ENCODE data around the gene C12orf43. TPM values are rescaled to one million over a fixed set of nuclear protein-coding genes. Genes with fewer than 3 reads are reported as not detected.
"Not testable (repeated sequence)": the region's sequence is repeated elsewhere in the genome, so short reads cannot be mapped to it uniquely, and the experiment has no call there.

Gene C12orf43, protein sequence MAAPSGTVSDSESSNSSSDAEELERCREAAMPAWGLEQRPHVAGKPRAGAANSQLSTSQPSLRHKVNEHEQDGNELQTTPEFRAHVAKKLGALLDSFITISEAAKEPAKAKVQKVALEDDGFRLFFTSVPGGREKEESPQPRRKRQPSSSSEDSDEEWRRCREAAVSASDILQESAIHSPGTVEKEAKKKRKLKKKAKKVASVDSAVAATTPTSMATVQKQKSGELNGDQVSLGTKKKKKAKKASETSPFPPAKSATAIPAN
- 18.7 TPM for polyA plus RNA-seq (2012; ENCODE audit: insufficient read depth, insufficient read length)

DNA sequence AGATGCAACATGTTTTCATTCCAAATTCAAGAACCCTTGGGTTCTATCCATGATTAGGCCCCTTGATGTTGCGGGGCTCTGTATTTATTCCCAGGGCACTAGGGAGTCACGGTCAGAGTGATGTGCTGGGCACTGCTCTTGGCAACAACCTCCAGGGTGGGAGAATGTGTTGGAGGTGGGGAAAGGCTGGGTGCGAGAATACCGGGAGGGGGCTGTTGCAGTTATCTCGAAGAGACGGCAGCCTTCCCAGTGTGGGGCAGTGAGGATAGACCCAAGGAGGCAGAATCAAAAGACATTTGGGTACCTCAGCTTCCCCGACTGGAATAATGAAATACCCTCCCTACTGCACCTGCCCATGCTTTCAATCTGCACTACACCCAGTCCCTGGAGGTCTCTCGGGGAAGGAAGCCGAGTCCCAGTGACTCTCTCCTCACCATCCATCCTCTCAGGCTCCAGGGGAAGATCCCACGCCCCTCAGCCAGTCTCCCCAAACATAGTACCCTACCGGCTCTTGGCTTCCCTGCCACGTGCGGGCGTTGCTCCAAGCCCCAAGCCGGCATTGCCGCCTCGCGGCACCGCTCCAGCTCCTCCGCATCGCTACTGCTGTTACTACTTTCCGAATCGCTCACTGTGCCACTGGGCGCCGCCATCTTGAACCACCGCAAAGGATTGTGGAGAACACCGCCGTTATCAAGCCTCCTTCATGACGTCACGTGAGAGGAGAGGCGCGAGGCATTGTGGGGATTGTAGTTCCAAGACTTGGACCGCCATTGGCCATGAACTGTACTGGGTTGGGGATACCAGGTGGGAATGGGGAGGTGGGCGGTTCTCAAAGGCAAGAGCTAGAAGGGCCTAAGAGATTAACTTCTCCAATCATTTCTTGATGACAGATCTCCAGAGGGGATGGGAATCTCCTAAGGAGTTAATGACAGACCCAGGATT, at the start of gene C12orf43:
C12orf43 (minus strand) TSS at position 663 of the 942 bp plus-strand sequence; CDS start at position 650, 13 bp downstream.
- DNase-seq (ENCODE audit: low read depth, low spot score): peak; percentile 93
- peak within 1 kb of the TSS; percentile 81 for H3K4me3 ChIP-seq (ENCODE audit: low read length)

GRCh38 chr12:121065345-121065744, 49.1 kb upstream of the C12orf43 start:
- DNase-seq (ENCODE audit: low read depth, low spot score): no peak
- H3K4me3 ChIP-seq (ENCODE audit: low read length): no peak overlapping the region

DNA sequence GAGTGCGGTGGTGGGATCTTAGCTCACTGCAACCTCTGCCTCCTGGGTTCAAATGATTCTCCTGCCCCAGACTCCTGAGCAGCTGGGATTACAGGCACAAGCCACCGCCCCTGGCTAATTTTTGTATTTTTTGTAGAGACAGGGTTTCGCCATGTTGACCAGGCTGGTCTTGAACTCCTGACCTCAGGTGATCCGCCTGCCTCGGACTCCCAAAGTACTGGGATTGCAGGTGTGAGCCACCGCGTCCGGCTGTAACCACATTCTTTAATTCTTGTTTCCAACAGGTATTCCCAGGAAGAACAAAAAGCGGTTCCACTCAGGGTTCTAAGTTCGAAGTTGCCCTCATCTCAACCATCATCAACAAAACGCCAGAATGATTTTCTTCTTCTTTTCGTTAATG, 48.3 kb upstream of the C12orf43 start:
- not testable (repeated sequence) for H3K4me3 ChIP-seq (ENCODE audit: low read length); DNase-seq (ENCODE audit: low read depth, low spot score)

DNA sequence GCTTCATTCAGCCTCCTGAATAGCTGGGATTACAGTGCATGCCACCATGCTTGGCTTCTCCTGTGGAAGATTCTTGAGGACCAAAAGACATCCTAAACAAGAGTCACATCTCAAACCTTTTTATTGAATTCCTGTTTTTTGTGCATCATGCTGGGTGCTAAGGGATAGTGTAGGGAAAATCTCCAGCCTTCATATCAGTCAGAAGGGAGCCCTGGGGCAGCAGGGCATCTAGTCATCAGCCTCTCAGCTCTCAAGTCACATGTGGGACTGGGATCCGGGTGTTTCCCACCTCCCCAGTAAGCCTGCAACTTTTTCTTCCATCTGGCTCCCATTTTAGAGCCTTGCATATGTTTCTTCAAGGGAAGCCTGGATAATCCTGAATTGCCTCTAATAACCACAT, 47.8 kb upstream of the C12orf43 start:
- DNase-seq (ENCODE audit: low read depth, low spot score): no peak

GRCh38 chr12:121062391-121063045, 46.2 kb upstream of the C12orf43 start:
- H3K4me3 ChIP-seq (ENCODE audit: low read length): no peak overlapping the region
- DNase-seq (ENCODE audit: low read depth, low spot score): no peak

More for the DNA sequence above, 47.8 kb upstream of the C12orf43 start:
- H3K4me3 ChIP-seq (ENCODE audit: low read length): no peak overlapping the region

- H3K4me3 ChIP-seq (ENCODE audit: low read length): no peak overlapping the region
- peak; percentile 25 for DNase-seq (ENCODE audit: low read depth, low spot score)
Measured at GRCh38 chr12:121061831-121062230, 45.5 kb upstream of the C12orf43 start.

GRCh38 chr12:121060149-121061001, 44.1 kb upstream of the C12orf43 start:
- DNase-seq (ENCODE audit: low read depth, low spot score): peak; percentile 70
- peak overlapping the region; percentile 27 for H3K4me3 ChIP-seq (ENCODE audit: low read length)

GRCh38 chr12:121059031-121059898, 43.0 kb upstream of the C12orf43 start:
- no peak for DNase-seq (ENCODE audit: low read depth, low spot score)
- no peak overlapping the region for H3K4me3 ChIP-seq (ENCODE audit: low read length)

DNA sequence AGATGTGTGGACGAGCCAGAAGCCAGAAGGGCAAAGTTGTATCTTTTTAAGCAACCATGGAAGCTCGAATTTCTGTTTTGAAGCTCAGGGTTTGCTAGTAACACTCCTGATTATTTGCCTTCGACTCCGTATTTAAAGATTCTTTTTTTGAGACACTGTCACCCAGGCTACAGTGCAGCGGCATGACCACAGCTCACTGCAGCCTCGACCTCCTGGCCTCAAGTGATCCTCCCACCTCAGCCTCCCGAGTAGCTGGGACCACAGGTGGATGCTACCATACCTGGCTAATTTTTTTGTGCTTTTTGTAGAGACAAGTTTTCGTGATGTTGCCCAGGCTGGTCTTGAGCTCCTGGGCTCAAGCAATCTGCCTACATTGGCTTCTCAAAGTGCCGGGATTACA, 41.5 kb upstream of the C12orf43 start:
- no peak overlapping the region for H3K4me3 ChIP-seq (ENCODE audit: low read length)
- no peak for DNase-seq (ENCODE audit: low read depth, low spot score)

DNA sequence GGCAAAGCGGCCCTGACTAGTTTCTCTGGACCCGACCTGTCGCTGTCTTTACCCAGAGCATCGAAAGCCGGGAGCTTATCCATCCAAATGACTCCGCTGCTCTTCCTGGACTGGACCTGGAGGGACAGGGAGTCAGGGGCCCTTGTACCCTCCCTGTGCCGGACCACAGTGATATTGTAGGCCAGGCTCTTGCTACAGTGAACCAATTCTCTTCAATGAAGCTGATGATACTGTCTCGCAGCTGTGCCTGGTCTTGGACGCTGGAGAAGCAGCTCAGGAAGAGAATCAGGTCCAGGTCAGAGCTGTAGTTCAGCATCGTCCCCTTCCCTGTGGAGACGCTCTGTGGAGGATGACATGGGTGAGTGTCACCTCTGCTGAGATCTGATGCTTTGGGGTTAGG, 37.4 kb upstream of the C12orf43 start:
- DNase-seq (ENCODE audit: low read depth, low spot score): no peak
- H3K4me3 ChIP-seq (ENCODE audit: low read length): no peak overlapping the region

DNA sequence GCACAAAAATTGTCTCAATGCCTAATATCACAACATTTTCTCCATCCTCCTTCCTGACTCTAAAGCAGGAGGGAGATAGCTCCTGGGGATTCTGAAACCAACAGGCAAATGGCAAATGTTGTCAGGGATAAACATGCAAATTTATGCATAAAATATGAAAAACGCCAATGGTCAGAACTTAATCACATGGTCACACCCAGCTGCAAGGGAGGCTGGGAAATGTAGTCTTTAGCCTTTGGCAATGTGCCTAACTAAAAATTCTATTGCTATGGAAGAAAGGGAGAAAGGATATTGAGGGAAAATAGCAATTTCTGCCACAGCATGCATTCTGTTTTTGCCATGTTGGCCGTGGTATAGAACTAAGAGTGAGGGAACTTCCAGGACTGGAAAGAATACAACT, 34.4 kb upstream of the C12orf43 start:
- no peak for DNase-seq (ENCODE audit: low read depth, low spot score)
- no peak overlapping the region for H3K4me3 ChIP-seq (ENCODE audit: low read length)

DNA sequence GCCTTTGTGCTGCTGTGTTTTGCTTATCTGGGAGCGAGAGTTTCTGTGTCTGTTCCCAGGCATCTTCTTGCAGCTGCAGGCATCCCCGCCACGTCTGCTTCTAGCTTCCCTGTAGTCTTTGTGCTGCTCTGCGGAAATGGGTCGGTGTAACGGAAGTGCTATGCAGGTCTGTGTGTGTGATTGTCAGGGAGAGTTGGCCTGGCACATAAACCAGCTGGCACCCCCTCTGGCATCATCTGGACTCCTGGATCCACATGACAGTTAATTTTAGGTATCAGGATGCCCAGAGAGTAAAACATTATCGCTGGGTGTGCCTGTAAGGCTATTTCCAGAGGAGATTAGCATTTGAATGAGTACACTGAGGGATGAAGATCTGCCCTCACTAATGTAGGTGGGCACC, 32.2 kb upstream of the C12orf43 start:
- no peak overlapping the region for H3K4me3 ChIP-seq (ENCODE audit: low read length)
- DNase-seq (ENCODE audit: low read depth, low spot score): no peak

- not testable (repeated sequence) for DNase-seq (ENCODE audit: low read depth, low spot score); H3K4me3 ChIP-seq (ENCODE audit: low read length)
Measured at GRCh38 chr12:121047400-121047799, 31.1 kb upstream of the C12orf43 start.

DNA sequence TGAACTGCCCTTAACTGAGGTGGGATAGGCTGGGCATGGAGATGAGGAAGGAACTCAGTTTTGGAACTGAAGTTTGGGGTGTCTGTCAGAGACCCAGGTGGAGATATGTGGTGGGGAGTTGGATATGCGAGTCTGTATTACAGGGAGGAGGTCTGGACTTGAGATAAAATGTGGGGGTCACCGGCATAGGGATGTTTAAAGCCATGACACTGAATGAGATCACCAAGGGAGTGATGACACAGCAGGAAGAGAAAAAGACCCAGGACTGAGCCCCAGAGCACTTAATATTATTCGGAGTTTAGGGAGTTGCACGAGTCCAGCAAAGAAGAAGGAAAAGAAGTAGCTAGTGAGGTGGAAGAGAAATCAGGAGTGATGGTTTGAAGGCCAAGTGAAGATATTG, 26.8 kb upstream of the C12orf43 start:
- H3K4me3 ChIP-seq (ENCODE audit: low read length): no peak overlapping the region
- DNase-seq (ENCODE audit: low read depth, low spot score): no peak

DNA sequence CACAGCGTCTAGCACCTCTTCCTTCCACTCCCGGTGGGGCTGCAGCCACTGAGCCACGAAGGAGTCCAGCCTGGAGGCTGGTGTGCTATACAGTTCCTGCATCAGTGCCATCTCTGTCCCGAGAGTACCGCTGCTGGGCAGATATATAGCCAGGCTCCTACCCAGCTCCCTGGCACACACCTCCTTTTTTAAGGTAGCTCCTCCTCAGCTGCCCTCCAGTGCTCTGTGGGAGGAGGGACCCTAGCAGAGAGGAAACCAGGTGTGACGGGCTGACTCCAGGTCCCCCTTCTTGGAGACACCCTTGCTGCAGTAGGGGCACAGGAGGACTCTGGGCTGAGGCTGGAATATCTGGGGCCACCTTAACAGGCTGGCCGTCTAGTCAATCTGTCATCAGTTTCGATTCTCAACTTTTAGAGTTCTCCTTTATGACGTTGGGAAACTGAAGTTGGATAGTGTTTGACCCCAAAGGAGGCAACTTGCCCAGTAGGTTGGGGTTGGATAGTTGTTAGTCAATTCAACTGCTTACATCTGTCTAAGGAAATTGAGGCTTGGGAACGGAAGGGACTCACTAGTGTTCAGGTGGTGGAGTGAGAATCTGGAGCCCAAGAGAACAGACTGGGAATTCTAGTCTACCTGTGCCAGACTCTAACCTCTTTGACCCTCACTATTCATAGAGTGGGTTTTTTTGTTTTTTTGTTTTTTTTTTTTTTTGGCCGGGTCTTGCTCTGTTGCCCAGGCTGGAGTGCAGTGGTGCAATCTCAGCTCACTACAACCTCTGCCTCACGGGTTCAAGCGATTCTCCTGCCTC, 22.8 kb upstream of the C12orf43 start, which contains the start of gene OASL:
OASL (minus strand) TSS at position 386 of the 808 bp plus-strand sequence; CDS start at position 111, 275 bp downstream.
- DNase-seq (ENCODE audit: low read depth, low spot score): no peak
- H3K4me3 ChIP-seq (ENCODE audit: low read length): peak within 1 kb of the TSS; percentile 59

GRCh38 chr12:121036810-121037326, 20.6 kb upstream of the C12orf43 start:
- H3K4me3 ChIP-seq (ENCODE audit: low read length): no peak overlapping the region
- DNase-seq (ENCODE audit: low read depth, low spot score): no peak
